Karpas-422 (cell line): ENCODE measurements around the gene ZBTB47. TPM values are rescaled to one million over a fixed set of nuclear protein-coding genes. Genes with fewer than 3 reads are reported as not detected.

Source experiments
- DNase-seq: peaks from one replicate; pipeline ENCODE4 v3.0.0-alpha.2; 2015
- H2AFZ ChIP-seq: fragments of 200-600 bp; sonication (generic); 2 replicates; pipeline ENCODE4 v1.6.1; 2014; ENCODE audit warnings: antibody characterized with exemption, low read length, mixed read lengths
- H3K27ac ChIP-seq: fragments of 200-600 bp; sonication (generic); 2 replicates; pipeline ENCODE4 v1.5.1; 2014; ENCODE audit warnings: mild to moderate bottlenecking, low read length, moderate library complexity
- H3K27me3 ChIP-seq: fragments of 200-600 bp; sonication (generic); 2 replicates; pipeline ENCODE4 v1.6.1; 2014; ENCODE audit warnings: low read length, mixed read lengths
- H3K36me3 ChIP-seq: fragments of 200-600 bp; sonication (generic); 2 replicates; pipeline ENCODE4 v1.6.1; 2014; ENCODE audit warnings: low read length, mixed read lengths; ENCODE audit not compliant: insufficient read depth
- H3K4me1 ChIP-seq: fragments of 200-600 bp; sonication (generic); 2 replicates; pipeline ENCODE4 v1.6.1; 2014; ENCODE audit warnings: mild to moderate bottlenecking, low read length, mixed read lengths
- H3K4me2 ChIP-seq: fragments of 200-600 bp; sonication (generic); 2 replicates; pipeline ENCODE4 v1.6.1; 2014; ENCODE audit warnings: low read length, low read depth, mild to moderate bottlenecking; ENCODE audit not compliant: poor library complexity, severe bottlenecking
- H3K4me3 ChIP-seq: fragments of 200-600 bp; sonication (generic); 2 replicates; pipeline ENCODE4 v1.5.1; 2014; ENCODE audit warnings: mild to moderate bottlenecking, antibody characterized with exemption, low read length, mixed read lengths
- H3K79me2 ChIP-seq: fragments of 200-600 bp; sonication (generic); 2 replicates; pipeline ENCODE4 v1.6.1; 2014; ENCODE audit warnings: mild to moderate bottlenecking, low read length, mixed read lengths
- H3K9ac ChIP-seq: fragments of 200-600 bp; sonication (generic); 2 replicates; pipeline ENCODE4 v1.6.0; 2014; ENCODE audit warnings: low read length
- H3K9me2 ChIP-seq: fragments of 200-600 bp; sonication (generic), shearing (Covaris generic); replicated peaks from 2 replicates; pipeline ENCODE4 v1.6.0; 2014; ENCODE audit warnings: mild to moderate bottlenecking, low read length, moderate library complexity; ENCODE audit not compliant: insufficient read depth
- H3K9me3 ChIP-seq: fragments of 300-700, 200-600 bp; sonication (generic); 2 replicates; pipeline ENCODE4 v1.6.1; 2014; ENCODE audit warnings: low read length, mixed read lengths
- H4K20me1 ChIP-seq: fragments of 200-600 bp; sonication (generic); 2 replicates; pipeline ENCODE4 v1.6.1; 2014; ENCODE audit warnings: mild to moderate bottlenecking, antibody characterized with exemption, low read length, low read depth; ENCODE audit not compliant: insufficient read depth
- total RNA-seq: library from RNA; depleted of rRNA; stranded (reverse); fragments of >200 nt; shearing (Covaris generic); gene quantifications from 2 replicates; pipeline ENCODE4 v1.2.3, GENCODE V29; 2014; ENCODE audit warnings: low replicate concordance

ZBTB47 gene
- total RNA-seq, 1 experiment from 2014 or later = 0.07 TPM

- H2AFZ ChIP-seq = no peak overlapping the region
- H3K4me3 ChIP-seq = no peak overlapping the region
- H3K9me3 ChIP-seq = no peaks in the 10 kb centered on the region
- no peaks in the 10 kb centered on the region for H3K4me1 ChIP-seq
- no peaks in the 10 kb centered on the region for H4K20me1 ChIP-seq
- H3K9me2 ChIP-seq = no peaks in the 10 kb centered on the region
- H3K36me3 ChIP-seq = no peaks in the 10 kb centered on the region
- no peaks in the 10 kb centered on the region for H3K79me2 ChIP-seq
- no peak overlapping the region for H3K4me2 ChIP-seq
- no peak for DNase-seq
- H3K27ac ChIP-seq = no peak overlapping the region
- H3K27me3 ChIP-seq = no peaks in the 10 kb centered on the region
- no peak overlapping the region for H3K9ac ChIP-seq
Observed at GRCh38 chr3:42670051-42670576, 16.6 kb downstream of the ZBTB47 start.

GRCh38 chr3:42670670-42671069, 17.2 kb downstream of the ZBTB47 start:
- DNase-seq = no peak
- Histone ChIP-seq H3K9me3 (no peaks in the 10 kb centered on the region), H2AFZ (no peak overlapping the region), H3K27me3 (no peaks in the 10 kb centered on the region), H3K9me2 (no peaks in the 10 kb centered on the region), H3K4me1 (no peaks in the 10 kb centered on the region), H3K4me2 (no peak overlapping the region), H3K9ac (no peak overlapping the region), H3K4me3 (no peak overlapping the region), H4K20me1 (no peaks in the 10 kb centered on the region), H3K79me2 (no peaks in the 10 kb centered on the region), H3K36me3 (no peaks in the 10 kb centered on the region), H3K27ac (no peak overlapping the region)

GRCh38 chr3:42672515-42672914, 19.0 kb downstream of the ZBTB47 start:
- H3K9me3 ChIP-seq = no peaks in the 10 kb centered on the region
- no peak overlapping the region for H3K9ac ChIP-seq
- H3K4me2 ChIP-seq = no peak overlapping the region
- no peaks in the 10 kb centered on the region for H3K4me1 ChIP-seq
- H3K79me2 ChIP-seq = no peaks in the 10 kb centered on the region
- DNase-seq = no peak
- H4K20me1 ChIP-seq = no peaks in the 10 kb centered on the region
- H3K36me3 ChIP-seq = no peaks in the 10 kb centered on the region
- no peak overlapping the region for H3K27ac ChIP-seq
- H3K27me3 ChIP-seq = no peaks in the 10 kb centered on the region
- no peak overlapping the region for H3K4me3 ChIP-seq
- no peaks in the 10 kb centered on the region for H3K9me2 ChIP-seq
- H2AFZ ChIP-seq = no peak overlapping the region

DNA sequence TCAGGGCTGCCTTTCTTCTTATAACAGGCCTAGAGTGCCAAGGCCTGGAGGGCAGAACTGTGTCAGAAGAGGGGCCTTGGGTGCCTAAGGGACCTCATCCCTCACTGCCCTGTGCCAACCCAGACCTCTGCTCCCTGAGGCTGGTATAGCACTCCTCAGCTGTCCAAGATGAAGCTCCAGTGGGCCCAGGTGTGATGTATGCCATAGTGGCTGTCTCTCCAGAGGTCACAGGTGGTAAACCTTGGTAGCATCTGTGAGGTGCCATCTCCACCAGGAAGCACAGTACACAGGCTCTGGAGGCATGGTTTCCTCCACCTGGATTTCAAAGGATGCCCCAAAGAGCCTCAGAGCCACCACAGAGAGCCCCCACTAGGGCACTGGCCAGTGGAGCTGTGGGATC, 19.6 kb downstream of the ZBTB47 start:
- DNase-seq = no peak
- no peaks in the 10 kb centered on the region for H3K9me2 ChIP-seq
- no peaks in the 10 kb centered on the region for H4K20me1 ChIP-seq

DNA sequence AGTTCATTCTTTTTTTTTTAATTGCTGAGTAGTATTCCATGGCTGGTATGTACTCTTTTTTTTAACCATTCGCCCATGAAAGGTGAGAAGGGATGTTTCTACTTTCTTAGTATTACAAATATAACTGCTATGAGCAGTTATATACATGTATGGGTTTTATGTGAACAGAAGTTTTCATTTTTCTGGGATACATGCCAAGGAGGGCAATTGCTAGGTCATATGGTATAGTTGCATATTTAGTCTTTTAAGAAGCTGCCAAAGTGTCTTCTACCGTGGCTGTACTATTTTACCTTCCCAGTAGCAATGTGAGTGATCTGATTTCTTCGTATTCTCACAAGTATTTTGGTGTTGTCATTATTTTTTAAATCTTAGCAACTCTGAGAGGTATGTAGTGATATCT, 20.6 kb downstream of the ZBTB47 start:
- Histone ChIP-seq H4K20me1 (no peaks in the 10 kb centered on the region), H3K79me2 (no peaks in the 10 kb centered on the region), H3K27me3 (no peaks in the 10 kb centered on the region), H3K4me3 (no peak overlapping the region), H3K4me2 (no peak overlapping the region), H3K27ac (no peak overlapping the region), H2AFZ (no peak overlapping the region), H3K36me3 (no peaks in the 10 kb centered on the region), H3K9ac (no peak overlapping the region), H3K9me2 (no peaks in the 10 kb centered on the region), H3K4me1 (no peaks in the 10 kb centered on the region), H3K9me3 (no peaks in the 10 kb centered on the region; the same call in 1 of the 2 replicates)
- DNase-seq = no peak

More for the DNA sequence above, 19.6 kb downstream of the ZBTB47 start:
- Histone ChIP-seq H3K27ac (no peak overlapping the region), H2AFZ (no peak overlapping the region), H3K36me3 (no peaks in the 10 kb centered on the region), H3K4me3 (no peak overlapping the region), H3K4me1 (no peaks in the 10 kb centered on the region), H3K4me2 (no peak overlapping the region), H3K79me2 (no peaks in the 10 kb centered on the region), H3K27me3 (no peaks in the 10 kb centered on the region), H3K9ac (no peak overlapping the region), H3K9me3 (no peaks in the 10 kb centered on the region)

DNA sequence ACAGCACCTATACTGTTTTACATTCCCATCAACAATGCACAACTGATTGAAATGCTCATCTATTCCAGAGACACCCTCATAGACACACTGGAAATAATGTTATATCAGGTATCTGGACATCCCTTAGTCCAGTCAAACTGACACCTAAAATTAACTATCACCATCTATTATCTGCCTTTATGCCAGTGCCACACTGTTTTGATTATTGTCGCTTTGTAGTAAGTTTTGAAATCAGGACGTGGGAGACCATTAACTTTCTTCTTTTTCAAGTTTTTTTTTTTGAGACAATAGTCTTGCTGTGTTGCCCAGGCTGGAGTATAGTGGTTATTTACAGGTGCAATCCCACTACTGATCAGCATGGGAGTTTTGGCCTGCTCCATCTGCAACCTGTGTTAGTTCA, 22.4 kb downstream of the ZBTB47 start:
- no peaks in the 10 kb centered on the region for H3K36me3 ChIP-seq
- H3K79me2 ChIP-seq = no peaks in the 10 kb centered on the region
- no peak for DNase-seq
- H3K9me2 ChIP-seq = no peaks in the 10 kb centered on the region
- H3K4me1 ChIP-seq = no peaks in the 10 kb centered on the region
- H3K27me3 ChIP-seq = no peaks in the 10 kb centered on the region
- H3K27ac ChIP-seq = no peak overlapping the region
- H2AFZ ChIP-seq = no peak overlapping the region
- H4K20me1 ChIP-seq = no peaks in the 10 kb centered on the region
- H3K9me3 ChIP-seq = no peaks in the 10 kb centered on the region; the same call in 1 of the 2 replicates
- no peak overlapping the region for H3K9ac ChIP-seq
- no peak overlapping the region for H3K4me2 ChIP-seq
- H3K4me3 ChIP-seq = no peak overlapping the region

DNA sequence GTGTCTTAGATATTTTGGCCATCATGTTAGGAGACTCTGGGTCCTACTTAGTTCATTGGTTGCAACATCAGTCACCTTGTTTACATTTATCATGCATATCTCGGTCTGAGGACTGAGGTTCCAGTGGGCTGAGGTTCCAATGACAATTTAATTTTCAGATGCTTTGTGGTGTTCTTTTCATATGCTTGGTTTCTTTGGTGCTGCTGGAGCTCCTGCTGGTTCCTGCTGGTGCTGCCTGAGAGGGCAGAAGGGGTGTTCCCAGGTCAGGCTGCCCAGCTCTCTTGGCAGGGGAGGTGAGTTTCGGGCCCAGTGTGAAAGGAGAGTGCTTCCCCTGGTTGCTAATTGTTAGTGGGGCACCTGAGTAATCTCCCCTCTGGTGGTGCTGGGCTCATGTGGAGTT, 24.9 kb downstream of the ZBTB47 start:
- Histone ChIP-seq H3K4me1 (no peaks in the 10 kb centered on the region), H3K9ac (no peak overlapping the region), H3K4me2 (no peak overlapping the region), H3K27ac (no peak overlapping the region), H3K9me2 (no peaks in the 10 kb centered on the region), H3K9me3 (no peaks in the 10 kb centered on the region; the same call in 1 of the 2 replicates), H3K79me2 (no peaks in the 10 kb centered on the region), H3K4me3 (no peak overlapping the region), H4K20me1 (no peaks in the 10 kb centered on the region), H2AFZ (no peak overlapping the region), H3K27me3 (no peaks in the 10 kb centered on the region), H3K36me3 (no peaks in the 10 kb centered on the region)
- DNase-seq = no peak

GRCh38 chr3:42680271-42680670, 26.8 kb downstream of the ZBTB47 start:
- no peak overlapping the region for H3K4me2 ChIP-seq
- H3K79me2 ChIP-seq = no peaks in the 10 kb centered on the region
- no peaks in the 10 kb centered on the region for H3K4me1 ChIP-seq
- H3K4me3 ChIP-seq = no peak overlapping the region
- H3K9me2 ChIP-seq = no peaks in the 10 kb centered on the region
- H3K36me3 ChIP-seq = no peaks in the 10 kb centered on the region
- H3K27ac ChIP-seq = no peak overlapping the region
- no peak overlapping the region for H2AFZ ChIP-seq
- no peak for DNase-seq
- no peak overlapping the region for H3K9ac ChIP-seq
- H4K20me1 ChIP-seq = no peaks in the 10 kb centered on the region
- H3K27me3 ChIP-seq = no peaks in the 10 kb centered on the region
- H3K9me3 ChIP-seq = no peaks in the 10 kb centered on the region; the same call in 1 of the 2 replicates

DNA sequence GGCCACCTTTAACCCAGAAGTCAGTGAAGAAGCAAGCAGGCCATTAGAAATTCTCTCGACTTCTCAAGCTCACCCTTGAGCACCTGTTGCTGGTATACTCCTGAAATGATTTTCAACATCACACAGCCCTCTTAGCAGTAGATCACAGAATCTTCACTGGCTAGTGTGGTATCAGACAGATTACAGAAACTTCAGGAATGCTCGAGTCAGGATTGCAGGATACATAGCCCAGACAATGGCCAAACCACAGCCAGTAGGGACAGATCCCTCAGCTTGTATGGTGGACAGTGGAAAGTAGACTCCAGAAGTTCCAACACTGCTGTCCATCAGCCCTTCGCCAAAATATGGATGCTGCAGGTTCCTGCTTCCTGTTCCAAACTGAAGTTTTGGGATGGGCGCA, 27.3 kb downstream of the ZBTB47 start:
- no peak overlapping the region for H3K4me2 ChIP-seq
- H2AFZ ChIP-seq = no peak overlapping the region
- no peaks in the 10 kb centered on the region; the same call in 1 of the 2 replicates for H3K9me3 ChIP-seq
- no peaks in the 10 kb centered on the region for H3K79me2 ChIP-seq
- H3K9me2 ChIP-seq = no peaks in the 10 kb centered on the region
- H3K9ac ChIP-seq = no peak overlapping the region
- no peak for DNase-seq
- H3K27ac ChIP-seq = no peak overlapping the region
- no peaks in the 10 kb centered on the region for H3K4me1 ChIP-seq
- no peaks in the 10 kb centered on the region for H3K27me3 ChIP-seq
- no peaks in the 10 kb centered on the region for H3K36me3 ChIP-seq
- no peaks in the 10 kb centered on the region for H4K20me1 ChIP-seq
- H3K4me3 ChIP-seq = no peak overlapping the region
